ENCODE results near the gene TMEM269. TPM values are rescaled to one million over a fixed set of nuclear protein-coding genes. Genes with fewer than 3 reads are reported as not detected.

The TMEM269 gene
- polyA plus RNA-seq, 3 donors, result 0.07 TPM; not detected in 2

DNA sequence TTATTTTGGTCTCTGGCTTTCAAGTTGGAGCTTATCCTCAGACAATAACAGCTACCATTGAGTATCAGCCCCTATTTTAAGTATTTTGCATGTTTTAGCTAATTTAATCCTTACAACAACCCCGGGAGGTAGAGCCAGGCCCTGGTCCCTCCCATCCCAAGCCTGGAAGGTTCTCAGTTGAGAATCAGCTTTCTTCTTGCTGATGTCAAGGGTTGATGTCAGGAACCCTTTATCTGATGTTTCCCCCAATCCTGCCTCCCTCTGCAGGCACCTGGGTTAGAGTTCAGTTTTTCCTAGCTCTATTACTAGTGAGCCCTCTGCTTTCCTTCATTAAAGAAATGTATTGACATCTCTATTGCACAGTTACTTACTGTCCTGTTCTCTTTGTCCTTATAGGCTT is 36.0 kb downstream of the TMEM269 start:
- Histone ChIP-seq H4K20me1 (ENCODE audit: insufficient read depth, low read length) (peaks cover 41% of the 10 kb centered on the region), H3K36me3 (replicated peaks in 1 of 2; ENCODE audit: control insufficient read depth in 1 of 2, insufficient read depth in 2 of 2, low read length in 2 of 2) (peaks cover 0 to 6% of the 10 kb centered on the region in 2 donors), H3K4me3 (replicated peaks in 1 of 3; ENCODE audit: low read depth in 2 of 3, low read length in 3 of 3) (no peak overlapping the region), H3K27me3 (ENCODE audit: control insufficient read depth in 2 of 2, insufficient read depth in 2 of 2, low read length in 2 of 2) (no peaks in the 10 kb centered on the region), H3K9me3 (replicated peaks in 1 of 2; ENCODE audit: control insufficient read depth in 1 of 2, insufficient read depth in 1 of 2, low read length in 2 of 2) (no peaks in the 10 kb centered on the region), H3K4me1 (ENCODE audit: control insufficient read depth in 1 of 2, insufficient read depth in 2 of 2, low read length in 2 of 2) (peaks cover 21 to 34% of the 10 kb centered on the region in 2 donors), H3K79me2 (ENCODE audit: insufficient read depth, low read length) (peaks cover 46% of the 10 kb centered on the region), H3K27ac (ENCODE audit: low read depth in 1 of 2, low read length in 2 of 2) (no peak overlapping the region), H3K9ac (ENCODE audit: insufficient read depth, low read length, poor library complexity, severe bottlenecking) (no peak overlapping the region), H3K4me2 (replicated peaks; ENCODE audit: extremely low read depth, low read length, poor library complexity, severe bottlenecking) (no peak overlapping the region), H2AFZ (ENCODE audit: insufficient read depth, low read depth, low read length, poor library complexity, severe bottlenecking) (no peak overlapping the region)
- TF ChIP-seq, protein P1, sequence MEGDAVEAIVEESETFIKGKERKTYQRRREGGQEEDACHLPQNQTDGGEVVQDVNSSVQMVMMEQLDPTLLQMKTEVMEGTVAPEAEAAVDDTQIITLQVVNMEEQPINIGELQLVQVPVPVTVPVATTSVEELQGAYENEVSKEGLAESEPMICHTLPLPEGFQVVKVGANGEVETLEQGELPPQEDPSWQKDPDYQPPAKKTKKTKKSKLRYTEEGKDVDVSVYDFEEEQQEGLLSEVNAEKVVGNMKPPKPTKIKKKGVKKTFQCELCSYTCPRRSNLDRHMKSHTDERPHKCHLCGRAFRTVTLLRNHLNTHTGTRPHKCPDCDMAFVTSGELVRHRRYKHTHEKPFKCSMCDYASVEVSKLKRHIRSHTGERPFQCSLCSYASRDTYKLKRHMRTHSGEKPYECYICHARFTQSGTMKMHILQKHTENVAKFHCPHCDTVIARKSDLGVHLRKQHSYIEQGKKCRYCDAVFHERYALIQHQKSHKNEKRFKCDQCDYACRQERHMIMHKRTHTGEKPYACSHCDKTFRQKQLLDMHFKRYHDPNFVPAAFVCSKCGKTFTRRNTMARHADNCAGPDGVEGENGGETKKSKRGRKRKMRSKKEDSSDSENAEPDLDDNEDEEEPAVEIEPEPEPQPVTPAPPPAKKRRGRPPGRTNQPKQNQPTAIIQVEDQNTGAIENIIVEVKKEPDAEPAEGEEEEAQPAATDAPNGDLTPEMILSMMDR (IDR thresholded peaks at IDR 0.05), result no peak
- Mint-ChIP-seq H3K27me3 (ENCODE audit: low read depth in 3 of 3) (peaks cover 0 to 2% (median 0%) of the 10 kb centered on the region in 3 donors), H3K9me3 (no peaks in the 10 kb centered on the region), H3K4me1 (peaks cover 47% of the 10 kb centered on the region), H3K27ac (peak overlapping the region in 3 of 7 donors; percentile 14 to 33 (median 24)), H3K36me3 (peaks cover 21 to 32% of the 10 kb centered on the region in 2 donors), H3K4me3 (no peak overlapping the region)
- intact Hi-C loops (cut with micrococcal nuclease), result no loop called here
- no CpG with 5 or more reads among the region's 1 CpG for WGBS (ENCODE audit: insufficient coverage)
- no peak for DNase-seq

DNA sequence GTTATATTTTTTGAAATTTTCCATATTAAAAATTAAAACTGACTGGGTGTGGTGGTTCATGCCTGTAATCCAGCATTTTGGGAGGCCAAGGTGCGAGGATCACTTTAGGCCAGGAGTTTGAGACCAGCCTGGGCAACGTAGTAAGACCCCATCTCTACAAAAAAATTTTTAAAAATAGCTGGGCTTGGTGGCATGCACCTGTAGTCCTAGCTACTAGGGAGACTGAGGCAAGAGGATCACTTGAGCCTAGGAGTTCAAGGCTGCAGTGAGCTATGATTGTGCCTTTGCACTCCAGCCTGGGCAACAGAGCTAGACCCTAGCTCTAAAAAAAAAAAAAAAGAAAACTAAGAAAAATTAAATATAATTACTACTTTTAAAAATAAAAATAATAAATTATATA is 36.9 kb downstream of the TMEM269 start:
- Histone ChIP-seq H3K9me3 (replicated peaks in 1 of 2; ENCODE audit: control insufficient read depth in 1 of 2, insufficient read depth in 1 of 2, low read length in 2 of 2) (no peaks in the 10 kb centered on the region), H4K20me1 (ENCODE audit: insufficient read depth, low read length) (peaks cover 34% of the 10 kb centered on the region), H3K79me2 (ENCODE audit: insufficient read depth, low read length) (peaks cover 39% of the 10 kb centered on the region), H3K4me1 (ENCODE audit: control insufficient read depth in 1 of 2, insufficient read depth in 2 of 2, low read length in 2 of 2) (peaks cover 12 to 25% of the 10 kb centered on the region in 2 donors), H3K27ac (ENCODE audit: low read depth in 1 of 2, low read length in 2 of 2) (no peak overlapping the region), H3K4me3 (replicated peaks in 1 of 3; ENCODE audit: low read depth in 2 of 3, low read length in 3 of 3) (no peak overlapping the region), H3K36me3 (replicated peaks in 1 of 2; ENCODE audit: control insufficient read depth in 1 of 2, insufficient read depth in 2 of 2, low read length in 2 of 2) (peaks cover 0 to 12% of the 10 kb centered on the region in 2 donors), H3K27me3 (ENCODE audit: control insufficient read depth in 2 of 2, insufficient read depth in 2 of 2, low read length in 2 of 2) (no peaks in the 10 kb centered on the region), H3K9ac (ENCODE audit: insufficient read depth, low read length, poor library complexity, severe bottlenecking) (no peak overlapping the region), H3K4me2 (replicated peaks; ENCODE audit: extremely low read depth, low read length, poor library complexity, severe bottlenecking) (no peak overlapping the region), H2AFZ (ENCODE audit: insufficient read depth, low read depth, low read length, poor library complexity, severe bottlenecking) (no peak overlapping the region)
- H3K4me3 Mint-ChIP-seq, result no peak overlapping the region
- intact Hi-C loops (cut with micrococcal nuclease), result no loop called here
- H3K27ac Mint-ChIP-seq, result no peak overlapping the region
- H3K27me3 Mint-ChIP-seq (ENCODE audit: low read depth in 3 of 3), result no peaks in the 10 kb centered on the region
- TF ChIP-seq, protein P1 (IDR thresholded peaks at IDR 0.05), result no peak
- peaks cover 25 to 35% of the 10 kb centered on the region in 2 donors for H3K36me3 Mint-ChIP-seq
- H3K9me3 Mint-ChIP-seq, result no peaks in the 10 kb centered on the region
- no peak for DNase-seq
- WGBS (ENCODE audit: insufficient coverage), result no CpG with 5 or more reads among the region's 2 CpGs
- H3K4me1 Mint-ChIP-seq, result peaks cover 38% of the 10 kb centered on the region

Measured in CD14-positive monocyte (primary cell).